Measurements from ENCODE around the gene MAPK9. TPM values are rescaled to one million over a fixed set of nuclear protein-coding genes. Genes with fewer than 3 reads are reported as not detected.
A peak's percentile ranks its signal among the peaks of the same experiment; 100 is the strongest.

Gene MAPK9
- total RNA-seq, 2 experiments from 2014 or later = 21.2 to 21.7 TPM

GRCh38 chr5:180296771-180297170, 4.9 kb upstream of the MAPK9 start:
- ATAC-seq (ENCODE audit: poor library complexity) (no peak), DNase-seq (peak in 1 of 14 experiments; percentile 41)
- Mint-ChIP-seq H3K27ac (no peak overlapping the region), H3K4me3 (no peak overlapping the region), H3K27me3 (peaks cover 7% of the 10 kb centered on the region), H3K36me3 (ENCODE audit: low read depth) (peaks cover 13% of the 10 kb centered on the region), H3K4me1 (ENCODE audit: low read depth) (peaks cover 26% of the 10 kb centered on the region), H3K9me3 (no peaks in the 10 kb centered on the region)
- ChIA-PET CTCF (interaction anchor here (8.5 kb wide), 1 partner anchor 18 kb away, joined by 93 read pairs; no protein-coding TSS in a partner anchor), POLR2A (no interaction called here)
- H3K9me3 ChIP-seq (ENCODE audit: control insufficient read depth in 1 of 2, insufficient read depth in 1 of 2, low read length in 2 of 2) = no peaks in the 10 kb centered on the region
- H3K4me3 ChIP-seq (ENCODE audit: low read length) = no peak overlapping the region
- no peaks in the 10 kb centered on the region for H3K27me3 ChIP-seq (ENCODE audit: control insufficient read depth in 1 of 2, insufficient read depth in 2 of 2, low read length in 2 of 2)
- peaks cover 5% of the 10 kb centered on the region for H3K36me3 ChIP-seq (ENCODE audit: insufficient read depth, low read length)
- no peak for TF ChIP-seq CTCF (IDR thresholded peaks at IDR 0.05)
- intact Hi-C loops (cut with DNase I, micrococcal nuclease) = loop anchor here in 1 of 2 experiments (10.0 kb wide), 2 partner anchors 492 to 568 kb away; partner anchors contain the start of genes MGAT4B and ZFP62
- H3K27ac ChIP-seq (ENCODE audit: low read depth in 1 of 2, low read length in 2 of 2) = peak overlapping the region in 1 of 2 donors; percentile 15
- peaks cover 26% of the 10 kb centered on the region for H3K4me1 ChIP-seq (ENCODE audit: insufficient read depth, low read length)

- DNase-seq (no peak), ATAC-seq (ENCODE audit: poor library complexity) (no peak)
- POLR2A ChIA-PET = interaction anchor here (0.8 to 3.8 kb wide), 3 partner anchors 20 to 515 kb away, joined by 3 to 29 read pairs (median 5); no protein-coding TSS in a partner anchor
- Mint-ChIP-seq H3K4me1 (ENCODE audit: low read depth) (peaks cover 36% of the 10 kb centered on the region), H3K27me3 (peaks cover 3% of the 10 kb centered on the region), H3K4me3 (no peak overlapping the region), H3K9me3 (no peaks in the 10 kb centered on the region), H3K36me3 (ENCODE audit: low read depth) (peaks cover 19% of the 10 kb centered on the region), H3K27ac (peak overlapping the region; percentile 99)
- TF ChIP-seq CTCF (IDR thresholded peaks at IDR 0.05) = no peak
- intact Hi-C loops (cut with DNase I, micrococcal nuclease) = loop anchor here (5.0 to 10.0 kb wide), 6 partner anchors 177 to 618 kb away; partner anchors contain the start of genes MGAT4B (in 1 of the 2), RNF130 (in 1 of the 2) and ZFP62 (in 1 of the 2)
- CTCF ChIA-PET = interaction anchor here (2.0 to 8.5 kb wide), 2 partner anchors 20 to 34 kb away, joined by 10 to 93 read pairs; no protein-coding TSS in a partner anchor
- Histone ChIP-seq H3K4me3 (ENCODE audit: low read length) (no peak overlapping the region), H3K27ac (ENCODE audit: low read depth in 1 of 2, low read length in 2 of 2) (no peak overlapping the region), H3K4me1 (ENCODE audit: insufficient read depth, low read length) (peaks cover 39% of the 10 kb centered on the region), H3K27me3 (ENCODE audit: control insufficient read depth in 1 of 2, insufficient read depth in 2 of 2, low read length in 2 of 2) (no peaks in the 10 kb centered on the region), H3K36me3 (ENCODE audit: insufficient read depth, low read length) (peaks cover 5% of the 10 kb centered on the region), H3K9me3 (ENCODE audit: control insufficient read depth in 1 of 2, insufficient read depth in 1 of 2, low read length in 2 of 2) (no peaks in the 10 kb centered on the region)
Observed at GRCh38 chr5:180294913-180295555, 3.2 kb upstream of the MAPK9 start.

- peak overlapping the region; percentile 99 for H3K27ac Mint-ChIP-seq
- ChIA-PET CTCF (interaction anchor here (0.9 to 8.5 kb wide), 6 partner anchors 18 to 177 kb away, joined by 3 to 93 read pairs (median 9); no protein-coding TSS in a partner anchor), POLR2A (interaction anchor here (1.0 to 3.8 kb wide), 2 partner anchors 20 to 34 kb away, joined by 5 to 29 read pairs; no protein-coding TSS in a partner anchor)
- peaks cover 3% of the 10 kb centered on the region for H3K27me3 Mint-ChIP-seq
- H3K4me1 Mint-ChIP-seq (ENCODE audit: low read depth) = peaks cover 39% of the 10 kb centered on the region
- Histone ChIP-seq H3K36me3 (ENCODE audit: insufficient read depth, low read length) (peaks cover 5% of the 10 kb centered on the region), H3K9me3 (ENCODE audit: control insufficient read depth in 1 of 2, insufficient read depth in 1 of 2, low read length in 2 of 2) (no peaks in the 10 kb centered on the region), H3K27ac (ENCODE audit: low read depth in 1 of 2, low read length in 2 of 2) (no peak overlapping the region), H3K4me1 (ENCODE audit: insufficient read depth, low read length) (peaks cover 45% of the 10 kb centered on the region), H3K27me3 (ENCODE audit: control insufficient read depth in 1 of 2, insufficient read depth in 2 of 2, low read length in 2 of 2) (no peaks in the 10 kb centered on the region), H3K4me3 (ENCODE audit: low read length) (no peak overlapping the region)
- no peak overlapping the region for H3K4me3 Mint-ChIP-seq
- DNase-seq = peak in 3 of 14 experiments; percentile 9 to 34 (median 23)
- ATAC-seq (ENCODE audit: poor library complexity) = no peak
- H3K9me3 Mint-ChIP-seq = no peaks in the 10 kb centered on the region
- no peak for TF ChIP-seq CTCF (IDR thresholded peaks at IDR 0.05)
- H3K36me3 Mint-ChIP-seq (ENCODE audit: low read depth) = peaks cover 19% of the 10 kb centered on the region
- intact Hi-C loops (cut with DNase I, micrococcal nuclease) = loop anchor here (5.0 to 10.0 kb wide), 6 partner anchors 178 to 617 kb away; partner anchors contain the start of genes MGAT4B (in 1 of the 2), RNF130 (in 1 of the 2) and ZFP62 (in 1 of the 2)
Observed at GRCh38 chr5:180294411-180294810, 2.5 kb upstream of the MAPK9 start.

Data from CD4-positive, alpha-beta T cell (primary cell).